ENCODE results near the gene NHEJ1.

Gene NHEJ1

GRCh38 chr2:219028996-219029828 is 131.4 kb downstream of the NHEJ1 start:
- DNase-seq (ENCODE audit: low spot score) = no peak

GRCh38 chr2:219028141-219028540 is 132.5 kb downstream of the NHEJ1 start:
- no peak for DNase-seq (ENCODE audit: low spot score)

DNA sequence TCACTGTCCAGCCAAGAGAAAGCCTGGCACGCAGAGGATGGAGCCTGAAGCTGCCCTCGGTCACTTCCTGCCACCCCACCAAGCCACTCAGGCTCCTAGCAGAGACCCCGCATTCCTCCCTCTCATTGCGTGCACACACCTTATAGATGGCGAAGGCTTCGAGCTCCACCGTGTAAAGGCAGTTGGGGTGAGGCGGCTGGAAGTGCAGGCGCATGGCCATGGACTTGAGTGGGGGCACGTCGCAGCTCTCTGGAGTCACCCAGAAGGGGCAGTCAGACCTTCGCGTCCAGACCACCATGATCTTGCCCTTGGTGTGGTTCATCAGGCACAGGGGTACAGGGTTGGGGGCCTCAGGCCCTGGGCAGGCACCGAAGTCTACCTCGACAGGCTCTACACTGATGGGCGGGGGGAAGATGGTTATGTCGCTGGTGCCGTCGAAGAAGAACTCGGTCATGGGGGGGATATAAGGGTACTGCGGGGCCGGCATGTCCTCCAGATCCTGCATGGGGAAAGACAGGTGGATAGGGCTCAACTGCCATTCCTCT is 133.0 kb downstream of the NHEJ1 start:
- no peak for DNase-seq (ENCODE audit: low spot score)

GRCh38 chr2:219026946-219027345 is 133.7 kb downstream of the NHEJ1 start:
- no peak for DNase-seq (ENCODE audit: low spot score)

DNA sequence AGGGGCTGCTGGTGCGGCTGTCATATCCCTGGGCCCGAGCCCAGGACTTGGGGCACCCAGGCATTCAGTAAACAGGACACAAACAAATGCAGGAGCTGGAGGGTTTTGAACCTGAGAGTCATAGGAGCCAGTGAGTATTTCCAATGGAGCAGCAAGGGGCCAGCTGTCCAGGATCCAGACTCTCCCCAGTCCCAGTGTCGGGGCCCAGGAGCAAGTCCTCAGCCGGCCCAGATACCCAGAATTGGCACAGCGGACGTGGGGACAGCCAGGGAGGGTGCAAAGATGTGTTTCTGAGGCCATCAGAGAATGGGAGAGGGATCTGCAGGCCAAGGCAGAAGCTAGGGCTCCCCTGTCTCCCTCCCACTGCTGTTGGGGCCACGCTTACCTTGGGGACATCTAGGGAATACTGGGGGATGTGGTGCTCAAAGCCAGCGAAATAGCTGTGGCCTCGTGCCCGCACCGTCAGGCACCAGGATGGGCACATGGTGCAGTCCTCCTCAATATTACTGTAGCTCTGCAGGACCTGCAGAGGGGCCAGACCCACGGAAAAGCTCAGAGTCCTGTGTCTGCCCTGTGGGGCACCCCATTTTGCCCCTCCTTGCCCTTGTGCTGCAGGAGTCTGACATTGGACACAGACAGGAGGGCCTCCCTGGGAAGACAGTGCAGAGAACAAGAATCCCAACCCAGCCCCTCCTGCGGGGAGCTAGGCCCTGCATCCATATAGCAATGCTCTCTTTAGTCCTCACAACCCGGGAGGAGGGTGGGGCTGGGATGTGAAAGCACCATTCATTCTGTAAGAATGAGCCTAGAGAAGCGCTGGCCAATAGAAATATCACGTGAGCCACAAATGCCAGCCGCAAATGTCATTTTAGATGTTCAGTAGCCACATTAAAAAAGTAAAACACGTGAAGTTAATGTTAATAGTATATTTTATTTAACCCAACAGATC is 134.7 kb downstream of the NHEJ1 start:
- DNase-seq (ENCODE audit: low spot score) = no peak

Data from kidney capillary endothelial cell (primary cell).